ENCODE results near the gene FIG4.

DNA sequence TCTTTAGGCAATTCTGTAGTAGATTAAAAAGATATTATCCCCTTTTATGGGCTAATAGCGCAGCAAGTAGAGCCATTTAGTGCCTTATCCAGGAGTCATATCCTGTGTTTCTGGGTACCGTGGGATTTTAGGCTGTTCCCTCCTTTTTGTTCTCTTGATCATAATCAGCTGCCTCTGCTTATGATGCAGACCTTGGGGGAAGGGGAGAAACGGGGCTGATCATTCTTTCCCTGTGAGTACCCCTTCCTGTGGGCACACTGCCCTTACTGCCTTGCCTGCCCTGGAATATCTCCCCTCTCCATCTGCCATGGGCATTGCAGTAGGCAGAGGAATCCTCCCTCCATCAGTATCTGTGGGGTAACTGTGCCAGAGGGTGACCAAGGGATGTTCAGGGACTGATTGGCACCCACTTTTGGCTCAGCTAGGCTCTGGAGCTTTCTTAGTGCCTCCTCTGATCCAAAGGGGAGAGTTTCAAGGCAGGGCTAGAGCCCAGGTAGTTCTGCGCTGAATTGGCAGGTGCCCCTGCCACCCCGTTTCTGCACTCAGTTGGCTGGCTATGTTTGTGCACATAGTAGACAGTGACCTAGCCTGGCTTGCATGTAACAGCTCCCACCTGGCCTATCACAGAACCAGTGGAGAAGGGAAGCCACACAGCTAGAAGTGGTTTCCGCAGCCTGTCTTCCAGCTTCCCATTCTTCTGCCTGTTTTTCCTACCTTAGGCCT lies 103.3 kb downstream of the FIG4 start:
- TF ChIP-seq CTCF (IDR thresholded peaks at IDR 0.05) (no peak), POLR2AphosphoS5 (IDR thresholded peaks at IDR 0.05) (no peak), POLR2A (IDR thresholded peaks at IDR 0.05) (no peak)

All from stomach (tissue), 4 donors.